HG02852 (cell line): Measurements from ENCODE around the gene KLHDC4.
"Not testable (repeated sequence)": the region's sequence is repeated elsewhere in the genome, so short reads cannot be mapped to it uniquely, and the experiment has no call there.

Experiments
- ATAC-seq: cut with Tn5 transposase; IDR thresholded peaks from one replicate; pipeline ENCODE4 v1.9.1; 2021; ENCODE audit warnings: mild to moderate bottlenecking, moderate library complexity; ENCODE audit not compliant: unreplicated experiment

Gene KLHDC4

GRCh38 chr16:87721622-87722585 is 43.9 kb downstream of the KLHDC4 start:
- no peak for ATAC-seq

- ATAC-seq, result no peak
These were observed 45.3 kb downstream of the KLHDC4 start for GRCh38 chr16:87720446-87720845.

GRCh38 chr16:87718831-87719230 is 47.0 kb downstream of the KLHDC4 start:
- ATAC-seq, result not testable (repeated sequence)

- no peak for ATAC-seq
These were observed 50.1 kb downstream of the KLHDC4 start for GRCh38 chr16:87715658-87716057.

- no peak for ATAC-seq
These were observed 50.6 kb downstream of the KLHDC4 start for GRCh38 chr16:87715231-87715630.

GRCh38 chr16:87713451-87714229 is 52.1 kb downstream of the KLHDC4 start:
- no peak for ATAC-seq

GRCh38 chr16:87712184-87712762 is 53.5 kb downstream of the KLHDC4 start:
- ATAC-seq, result no peak

- ATAC-seq, result no peak
These were observed 54.9 kb downstream of the KLHDC4 start for GRCh38 chr16:87710887-87711286.

GRCh38 chr16:87709677-87710076 is 56.1 kb downstream of the KLHDC4 start:
- ATAC-seq, result no peak

GRCh38 chr16:87708881-87709638 is 56.7 kb downstream of the KLHDC4 start:
- ATAC-seq, result no peak

GRCh38 chr16:87707714-87708580 is 57.8 kb downstream of the KLHDC4 start:
- ATAC-seq, result no peak

- no peak for ATAC-seq
These were observed 58.7 kb downstream of the KLHDC4 start for GRCh38 chr16:87707097-87707496.

- ATAC-seq, result no peak
These were observed 59.3 kb downstream of the KLHDC4 start for GRCh38 chr16:87706278-87707000.

- ATAC-seq, result no peak
These were observed 60.0 kb downstream of the KLHDC4 start for GRCh38 chr16:87705771-87706277.

- no peak for ATAC-seq
These were observed 60.9 kb downstream of the KLHDC4 start for GRCh38 chr16:87704754-87705353.

- no peak for ATAC-seq
These were observed 61.9 kb downstream of the KLHDC4 start for GRCh38 chr16:87703835-87704375.

GRCh38 chr16:87703071-87703470 is 62.7 kb downstream of the KLHDC4 start:
- ATAC-seq, result no peak

GRCh38 chr16:87702325-87702811 is 63.4 kb downstream of the KLHDC4 start:
- peak; percentile 46 for ATAC-seq
